WI38 (cell line): ENCODE results near the gene HLA-DRB5.

Experiments
- H3K4me3 ChIP-seq: 2 replicates; pipeline ENCODE4 v1.5.1; 2011; ENCODE audit warnings: low read depth, mild to moderate bottlenecking, control low read depth, low read length
- CTCF ChIP-seq: IDR thresholded peaks from 2 replicates; pipeline ENCODE4 v1.5.1; 2012; ENCODE audit warnings: low read depth, mild to moderate bottlenecking, control low read depth, low read length

The HLA-DRB5 gene

GRCh38 chr6:32565511-32565910 is 35.4 kb upstream of the HLA-DRB5 start:
- H3K4me3 ChIP-seq = no peak overlapping the region
- TF ChIP-seq CTCF = no peak

GRCh38 chr6:32562940-32563339 is 32.9 kb upstream of the HLA-DRB5 start:
- no peak for TF ChIP-seq CTCF
- no peak overlapping the region for H3K4me3 ChIP-seq

- no peak for TF ChIP-seq CTCF
- H3K4me3 ChIP-seq = no peak overlapping the region
These were observed 29.7 kb upstream of the HLA-DRB5 start for GRCh38 chr6:32559747-32560146.

GRCh38 chr6:32558426-32559057 is 28.5 kb upstream of the HLA-DRB5 start:
- no peak for TF ChIP-seq CTCF
- H3K4me3 ChIP-seq = no peak overlapping the region

- H3K4me3 ChIP-seq = no peak overlapping the region
- no peak for TF ChIP-seq CTCF
These were observed 24.3 kb upstream of the HLA-DRB5 start for GRCh38 chr6:32554116-32554965.

- H3K4me3 ChIP-seq = no peak overlapping the region
- TF ChIP-seq CTCF = no peak
These were observed 23.1 kb upstream of the HLA-DRB5 start for GRCh38 chr6:32553037-32553742.

- no peak overlapping the region for H3K4me3 ChIP-seq
- TF ChIP-seq CTCF = no peak
These were observed 21.3 kb upstream of the HLA-DRB5 start for GRCh38 chr6:32551410-32551809.
